K562 (cell line): Measurements from ENCODE around the gene AP3M1. TPM values are rescaled to one million over a fixed set of nuclear protein-coding genes. Genes with fewer than 3 reads are reported as not detected.

Experiments
- ARID3A ChIP-seq: IDR thresholded peaks from 2 replicates; pipeline ENCODE4 v1.6.1; 2012; ENCODE audit warnings: low read depth, low read length, improper control_type of control experiment, borderline replicate concordance
- CREBBP ChIP-seq: IDR thresholded peaks from one replicate; pipeline ENCODE4 v1.6.1; 2012; ENCODE audit warnings: low read depth, mild to moderate bottlenecking, control low read depth, inconsistent platforms, low read length
- CTBP1 ChIP-seq: fragments of 450-650 bp; IDR thresholded peaks from 2 replicates; pipeline ENCODE4 v1.6.1; 2016; ENCODE audit warnings: borderline replicate concordance
- CXXC5 ChIP-seq: fragments of 250-450 bp; sonication (Bioruptor Pico); IDR thresholded peaks from 2 replicates; pipeline ENCODE4 v1.8.0; 2022; ENCODE audit warnings: inconsistent platforms, mild to moderate bottlenecking, moderate library complexity
- DMBX1 ChIP-seq: fragments of 250-450 bp; sonication (Bioruptor Pico); IDR thresholded peaks from 2 replicates; pipeline ENCODE4 v1.8.0; 2022; ENCODE audit warnings: inconsistent platforms, mild to moderate bottlenecking, moderate library complexity, borderline replicate concordance
- EGR1 ChIP-seq: fragments of 450-650 bp; conservative IDR thresholded peaks from 2 replicates; pipeline ENCODE4 v1.6.1; 2017; ENCODE audit warnings: mild to moderate bottlenecking
- GATAD2A ChIP-seq: fragments of 450-650 bp; IDR thresholded peaks from 2 replicates; pipeline ENCODE4 v1.6.1; 2017
- HDAC1 ChIP-seq, 2 experiments: fragments of 450-650 bp; IDR thresholded peaks; 2 replicates each; pipeline ENCODE4 v1.6.1; 2016 to 2017; ENCODE audit warnings: inconsistent platforms in 1 of 2, mild to moderate bottlenecking in 1 of 2, moderate library complexity in 1 of 2
- HMGN3 ChIP-seq: IDR thresholded peaks from 2 replicates; pipeline ENCODE4 v1.6.1; 2011; ENCODE audit warnings: borderline replicate concordance, low read depth, mild to moderate bottlenecking, mixed read lengths, low read length; ENCODE audit not compliant: insufficient read length; ENCODE audit errors: extremely low read depth
- JUN ChIP-seq, 2 experiments: sonication (generic) in 1 of 2; formaldehyde crosslinking in 1 of 2; IDR thresholded peaks; 2 replicates each; pipeline versions ENCODE4 v1.6.1 to v1.8.0; 2012 to 2022; ENCODE audit warnings: borderline replicate concordance in 2 of 2, mild to moderate bottlenecking in 2 of 2, improper control_type of control experiment in 1 of 2, low read depth in 1 of 2, low read length in 1 of 2, missing genetic modification reagents in 1 of 2
- KHSRP ChIP-seq: fragments of 450-650 bp; IDR thresholded peaks from 2 replicates; pipeline ENCODE4 v1.6.1; 2017
- POLR2G ChIP-seq: fragments of 200-400 bp; formaldehyde crosslinking; IDR thresholded peaks from 2 replicates; pipeline ENCODE4 v1.6.1; 2017; ENCODE audit warnings: low read depth, mild to moderate bottlenecking, antibody characterized with exemption, low read length, moderate library complexity
- PTTG1 ChIP-seq: fragments of 450-650 bp; IDR thresholded peaks from 2 replicates; pipeline ENCODE4 v1.6.1; 2016; ENCODE audit warnings: low read depth, mild to moderate bottlenecking, missing genetic modification characterization, missing compliant biosample characterization
- RBBP5 ChIP-seq: fragments of 200-600 bp; sonication (generic); IDR thresholded peaks from 2 replicates; pipeline ENCODE4 v1.6.1; 2012; ENCODE audit warnings: borderline replicate concordance, mild to moderate bottlenecking, low read length, control low read depth, inconsistent platforms; ENCODE audit not compliant: insufficient read depth, poor library complexity, severe bottlenecking
- RCOR1 ChIP-seq, 2 experiments: IDR thresholded peaks; 2 replicates each; pipeline ENCODE4 v1.6.1; 2012; ENCODE audit warnings: low read depth in 2 of 2, low read length in 2 of 2, borderline replicate concordance in 1 of 2, improper control_type of control experiment in 1 of 2
- RFX5 ChIP-seq: IDR thresholded peaks from 2 replicates; pipeline ENCODE4 v1.6.1; 2011; ENCODE audit warnings: low read depth, mild to moderate bottlenecking, improper control_type of control experiment, low read length
- SRSF1 ChIP-seq: fragments of 200-400 bp; formaldehyde crosslinking; IDR thresholded peaks from 2 replicates; pipeline ENCODE4 v1.6.1; 2017; ENCODE audit warnings: mild to moderate bottlenecking, low read depth, low read length, moderate library complexity
- THAP12 ChIP-seq: fragments of 250-450 bp; sonication (Bioruptor Pico); IDR thresholded peaks from 2 replicates; pipeline ENCODE4 v1.9.0; 2021; ENCODE audit warnings: mild to moderate bottlenecking, inconsistent platforms
- TOE1 ChIP-seq, 2 experiments: fragments of 450-650 bp in 1 of 2; sonication (generic) in 1 of 2; formaldehyde crosslinking in 1 of 2; IDR thresholded peaks; 2 replicates each; pipeline versions ENCODE4 v1.7.1 to v1.8.0; 2016 to 2022; ENCODE audit warnings: borderline replicate concordance in 2 of 2, mild to moderate bottlenecking in 2 of 2, antibody characterized with exemption in 1 of 2, inconsistent platforms in 1 of 2, low read depth in 1 of 2, missing genetic modification reagents in 1 of 2, moderate library complexity in 1 of 2
- ZNF239 ChIP-seq: fragments of 250-450 bp; sonication (Bioruptor Pico); IDR thresholded peaks from 2 replicates; pipeline ENCODE4 v1.4.0; 2020; ENCODE audit warnings: mild to moderate bottlenecking
- ZNF384 ChIP-seq: IDR thresholded peaks from 2 replicates; pipeline ENCODE4 v1.6.1; 2012; ENCODE audit warnings: low read depth, low read length, improper control_type of control experiment
- ZZZ3 ChIP-seq: fragments of 450-650 bp; IDR thresholded peaks from 2 replicates; pipeline ENCODE4 v1.6.1; 2016; ENCODE audit warnings: antibody characterized with exemption, mild to moderate bottlenecking, moderate library complexity
- polyA plus RNA-seq, 8 experiments: library from polyadenylated mRNA; depleted of rRNA in 4 of 8; stranded (reverse) in 5 of 8; unstranded in 3 of 8; fragments of >200 nt; fragmentation: Nextera tagmentation in 2 of 8; fragmentation: Illumina TruSeq in 1 of 8; extraction: Ambion mirVana in 2 of 8; extraction: Trizol in 1 of 8; gene quantifications; 2 replicates each; pipeline versions ENCODE4 v1.2.1 to v1.2.3, GENCODE V29; 2011 to 2014; ENCODE audit warnings: inconsistent platforms in 1 of 8, missing spikeins in 1 of 8
- total RNA-seq, 7 experiments: library from RNA; depleted of rRNA in 6 of 7; stranded (reverse); fragments of >200 nt in 6 of 7; fragmentation: Illumina TruSeq in 2 of 7; extraction: Trizol in 2 of 7; gene quantifications; 2 replicates each; pipeline versions ENCODE4 v1.2.1 to v1.2.3, GENCODE V29; 2011 to 2021; ENCODE audit warnings: low replicate concordance in 1 of 7

AP3M1 gene
- total and polyA plus RNA-seq, 9 of the 15 experiments (the other 6 are each of a cell fraction or from before 2014, with no cell fraction given): 44.3 to 135 (median 67.6) TPM

GRCh38 chr10:74176380-74177139 lies 25.9 kb upstream of the AP3M1 start (continued):
- TF ChIP-seq ZNF384 (no peak), ZNF239 (CRISPR knock-in tag) (peak; percentile 61; the same call in 1 of the 2 replicates), JUN (IDR thresholded peaks at IDR 0.05; ENCODE audit: borderline replicate concordance, low read depth, low read length) (peak; percentile 69; the same call in 1 of the 2 replicates), JUN (CRISPR knock-in tag; IDR thresholded peaks at IDR 0.05; ENCODE audit: borderline replicate concordance) (no peak; the same call in 1 of the 2 replicates), DMBX1 (CRISPR knock-in tag) (peak; percentile 80; the same call in 1 of the 2 replicates), KHSRP (no peak), RFX5 (no peak), RCOR1 (IDR thresholded peaks at IDR 0.05; ENCODE audit: borderline replicate concordance in 1 of 2, low read depth in 2 of 2, low read length in 2 of 2) (peak in 1 of 2 experiments; percentile 28; a peak in 1 of 4 replicates), HMGN3 (peak; percentile 89), HDAC1 (IDR thresholded peaks at IDR 0.05) (peak in 1 of 2 experiments; percentile 91; a peak in 2 of 4 replicates), ARID3A (no peak), CTBP1 (peak; percentile 96), THAP12 (0 out of 2 replicates have a peak, but pooled peaks have one; percentile 52), ZZZ3 (no peak), SRSF1 (no peak), CREBBP (no peak), GATAD2A (peak; percentile 76; the same call in 1 of the 2 replicates), EGR1 (no peak; the same call in 1 of the 2 replicates), PTTG1 (tag) (0 out of 2 replicates have a peak, but pooled peaks have one; percentile 30), CXXC5 (CRISPR knock-in tag) (peak; percentile 95), POLR2G (peak; percentile 99), RBBP5 (peak; percentile 99), TOE1 (IDR thresholded peaks at IDR 0.05; ENCODE audit: borderline replicate concordance) (peak; percentile 96), TOE1 (CRISPR knock-in tag; IDR thresholded peaks at IDR 0.05; ENCODE audit: borderline replicate concordance, low read depth) (no peak)
